HEK293 (cell line): ENCODE data around the gene PAX6.

Experiments
- KLF16 ChIP-seq: fragments of 450-650 bp; formaldehyde crosslinking; IDR thresholded peaks from 2 replicates; pipeline ENCODE4 v1.5.1; 2017; ENCODE audit warnings: missing biosample characterization, missing genetic modification characterization
- MYNN ChIP-seq: fragments of 450-650 bp; formaldehyde crosslinking; IDR thresholded peaks from 2 replicates; pipeline ENCODE4 v1.5.1; 2016; ENCODE audit warnings: missing biosample characterization, missing genetic modification characterization, borderline replicate concordance
- SP2 ChIP-seq: fragments of 450-650 bp; formaldehyde crosslinking; IDR thresholded peaks from 2 replicates; pipeline ENCODE4 v1.5.1; 2016; ENCODE audit warnings: missing biosample characterization, missing genetic modification characterization
- ZFP3 ChIP-seq: fragments of 450-650 bp; formaldehyde crosslinking; IDR thresholded peaks from 2 replicates; pipeline ENCODE4 v1.5.1; 2016; ENCODE audit warnings: low read depth, missing biosample characterization, missing genetic modification characterization
- ZFP41 ChIP-seq: fragments of 450-650 bp; formaldehyde crosslinking; IDR thresholded peaks from 2 replicates; pipeline ENCODE4 v1.5.1; 2016; ENCODE audit warnings: missing biosample characterization, missing genetic modification characterization, borderline replicate concordance
- ZNF140 ChIP-seq: fragments of 450-650 bp; formaldehyde crosslinking; IDR thresholded peaks from 2 replicates; pipeline ENCODE4 v1.5.1; 2016; ENCODE audit warnings: missing biosample characterization, missing genetic modification characterization
- ZNF423 ChIP-seq: fragments of 450-650 bp; formaldehyde crosslinking; IDR thresholded peaks from 2 replicates; pipeline ENCODE4 v1.5.1; 2016; ENCODE audit warnings: missing biosample characterization, missing genetic modification characterization
- ZNF621 ChIP-seq: fragments of 450-650 bp; formaldehyde crosslinking; IDR thresholded peaks from 2 replicates; pipeline ENCODE4 v1.5.1; 2017; ENCODE audit warnings: missing biosample characterization, missing genetic modification characterization
- ZNF654 ChIP-seq: fragments of 450-650 bp; formaldehyde crosslinking; IDR thresholded peaks from 2 replicates; pipeline ENCODE4 v1.5.1; 2016; ENCODE audit warnings: low read depth, missing biosample characterization, missing genetic modification characterization
- ZNF664 ChIP-seq: fragments of 450-650 bp; formaldehyde crosslinking; IDR thresholded peaks from 2 replicates; pipeline ENCODE4 v1.5.1; 2016; ENCODE audit warnings: missing biosample characterization, missing genetic modification characterization
- TF ChIP-seq, protein P1 (sequence below): fragments of 450-650 bp; formaldehyde crosslinking; IDR thresholded peaks from 2 replicates; pipeline ENCODE4 v1.5.1; 2016; ENCODE audit warnings: missing biosample characterization, missing genetic modification characterization
- TF ChIP-seq, protein P2 (sequence below): fragments of 450-650 bp; formaldehyde crosslinking; IDR thresholded peaks from 2 replicates; pipeline ENCODE4 v1.5.1; 2016; ENCODE audit warnings: missing biosample characterization, missing genetic modification characterization
- TF ChIP-seq, protein P3 (sequence below): fragments of 450-650 bp; formaldehyde crosslinking; IDR thresholded peaks from 2 replicates; pipeline ENCODE4 v1.5.1; 2016; ENCODE audit warnings: missing biosample characterization, missing genetic modification characterization

DNA sequence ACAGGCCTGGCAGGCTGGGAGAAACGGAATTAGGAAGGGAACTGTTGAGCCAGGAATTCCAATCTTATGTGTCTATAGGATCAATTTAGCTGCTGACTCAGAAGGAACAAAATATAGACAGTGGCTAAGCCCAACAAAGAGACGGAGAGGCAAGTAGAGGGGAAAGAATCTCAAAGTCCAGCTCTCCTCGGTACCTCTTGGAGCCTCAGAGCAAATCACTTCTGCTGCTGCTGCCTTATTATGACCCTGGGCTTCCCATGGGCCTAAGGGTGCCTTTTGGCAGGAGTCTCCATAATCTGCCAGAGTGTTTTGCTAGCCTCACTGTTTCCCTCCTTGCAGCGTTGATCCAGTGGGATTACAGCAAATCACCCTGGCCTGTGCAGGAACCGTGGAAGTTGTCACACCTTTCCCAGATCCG is 31.7 kb downstream of the PAX6 start:
- TF ChIP-seq ZNF140 (tag by site-specific recombination) (no peak), ZFP41 (tag by site-specific recombination) (no peak), ZNF664 (tag by site-specific recombination) (no peak), KLF16 (tag by site-specific recombination) (no peak), MYNN (tag by site-specific recombination) (no peak), SP2 (no peak), ZNF654 (tag by site-specific recombination) (no peak), ZFP3 (tag by site-specific recombination) (no peak), ZNF621 (tag by site-specific recombination) (no peak), ZNF423 (tag by site-specific recombination) (no peak)
- TF ChIP-seq, protein P1, sequence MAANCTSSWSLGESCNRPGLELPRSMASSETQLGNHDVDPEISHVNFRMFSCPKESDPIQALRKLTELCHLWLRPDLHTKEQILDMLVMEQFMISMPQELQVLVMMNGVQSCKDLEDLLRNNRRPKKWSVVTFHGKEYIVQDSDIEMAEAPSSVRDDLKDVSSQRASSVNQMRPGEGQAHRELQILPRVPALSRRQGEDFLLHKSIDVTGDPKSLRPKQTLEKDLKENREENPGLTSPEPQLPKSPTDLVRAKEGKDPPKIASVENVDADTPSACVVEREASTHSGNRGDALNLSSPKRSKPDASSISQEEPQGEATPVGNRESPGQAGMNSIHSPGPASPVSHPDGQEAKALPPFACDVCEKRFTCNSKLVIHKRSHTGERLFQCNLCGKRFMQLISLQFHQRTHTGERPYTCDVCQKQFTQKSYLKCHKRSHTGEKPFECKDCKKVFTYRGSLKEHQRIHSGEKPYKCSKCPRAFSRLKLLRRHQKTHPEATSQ (tag by site-specific recombination): no peak
- TF ChIP-seq, protein P2, sequence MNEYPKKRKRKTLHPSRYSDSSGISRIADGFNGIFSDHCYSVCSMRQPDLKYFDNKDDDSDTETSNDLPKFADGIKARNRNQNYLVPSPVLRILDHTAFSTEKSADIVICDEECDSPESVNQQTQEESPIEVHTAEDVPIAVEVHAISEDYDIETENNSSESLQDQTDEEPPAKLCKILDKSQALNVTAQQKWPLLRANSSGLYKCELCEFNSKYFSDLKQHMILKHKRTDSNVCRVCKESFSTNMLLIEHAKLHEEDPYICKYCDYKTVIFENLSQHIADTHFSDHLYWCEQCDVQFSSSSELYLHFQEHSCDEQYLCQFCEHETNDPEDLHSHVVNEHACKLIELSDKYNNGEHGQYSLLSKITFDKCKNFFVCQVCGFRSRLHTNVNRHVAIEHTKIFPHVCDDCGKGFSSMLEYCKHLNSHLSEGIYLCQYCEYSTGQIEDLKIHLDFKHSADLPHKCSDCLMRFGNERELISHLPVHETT (tag by site-specific recombination): no peak
- TF ChIP-seq, protein P3, sequence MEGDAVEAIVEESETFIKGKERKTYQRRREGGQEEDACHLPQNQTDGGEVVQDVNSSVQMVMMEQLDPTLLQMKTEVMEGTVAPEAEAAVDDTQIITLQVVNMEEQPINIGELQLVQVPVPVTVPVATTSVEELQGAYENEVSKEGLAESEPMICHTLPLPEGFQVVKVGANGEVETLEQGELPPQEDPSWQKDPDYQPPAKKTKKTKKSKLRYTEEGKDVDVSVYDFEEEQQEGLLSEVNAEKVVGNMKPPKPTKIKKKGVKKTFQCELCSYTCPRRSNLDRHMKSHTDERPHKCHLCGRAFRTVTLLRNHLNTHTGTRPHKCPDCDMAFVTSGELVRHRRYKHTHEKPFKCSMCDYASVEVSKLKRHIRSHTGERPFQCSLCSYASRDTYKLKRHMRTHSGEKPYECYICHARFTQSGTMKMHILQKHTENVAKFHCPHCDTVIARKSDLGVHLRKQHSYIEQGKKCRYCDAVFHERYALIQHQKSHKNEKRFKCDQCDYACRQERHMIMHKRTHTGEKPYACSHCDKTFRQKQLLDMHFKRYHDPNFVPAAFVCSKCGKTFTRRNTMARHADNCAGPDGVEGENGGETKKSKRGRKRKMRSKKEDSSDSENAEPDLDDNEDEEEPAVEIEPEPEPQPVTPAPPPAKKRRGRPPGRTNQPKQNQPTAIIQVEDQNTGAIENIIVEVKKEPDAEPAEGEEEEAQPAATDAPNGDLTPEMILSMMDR (tag by site-specific recombination): no peak
